Activated T-helper 9 cell treated with anti-CD3 and anti-CD28 coated beads, Interleukin-2, amount 50 U/mL, for 16 hours (primary cell): Measurements from ENCODE around the gene SPATS1.

Source experiments
- DNase-seq: peaks from one replicate; pipeline ENCODE4 v3.0.0-alpha.2; 2020; ENCODE audit warnings: low read depth

The SPATS1 gene, protein sequence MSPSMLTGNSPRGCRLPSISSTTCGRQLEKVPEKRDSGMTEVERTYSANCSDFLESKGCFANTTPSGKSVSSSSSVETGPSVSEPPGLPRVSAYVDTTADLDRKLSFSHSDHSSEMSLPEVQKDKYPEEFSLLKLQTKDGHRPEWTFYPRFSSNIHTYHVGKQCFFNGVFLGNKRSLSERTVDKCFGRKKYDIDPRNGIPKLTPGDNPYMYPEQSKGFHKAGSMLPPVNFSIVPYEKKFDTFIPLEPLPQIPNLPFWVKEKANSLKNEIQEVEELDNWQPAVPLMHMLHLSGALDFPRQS

DNA sequence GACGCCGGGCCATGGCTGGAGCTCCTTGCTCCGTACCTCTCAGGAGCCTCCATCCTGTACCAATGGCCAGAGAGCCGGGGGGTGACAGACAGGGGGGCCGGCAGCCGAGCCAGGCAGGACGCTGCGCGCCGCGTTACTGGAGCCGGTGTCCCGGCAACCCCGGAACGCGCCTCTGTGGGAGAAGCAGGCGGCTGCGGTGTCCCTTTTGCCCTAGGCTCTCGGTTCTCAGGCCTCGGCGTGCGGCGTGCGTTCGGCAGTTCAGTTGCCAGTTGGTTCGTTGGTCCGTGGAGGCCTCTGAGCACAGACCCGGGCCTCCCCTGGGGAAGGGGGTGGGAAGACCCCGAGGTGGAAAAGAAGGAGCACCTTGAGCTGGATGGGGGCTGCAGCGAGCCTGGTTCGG, at the start of gene SPATS1:
Gene SPATS1 (plus strand): TSS at position 162 of the 400 bp plus-strand sequence. CDS start 446 bp downstream, outside the sequence.
- no peak for DNase-seq

DNA sequence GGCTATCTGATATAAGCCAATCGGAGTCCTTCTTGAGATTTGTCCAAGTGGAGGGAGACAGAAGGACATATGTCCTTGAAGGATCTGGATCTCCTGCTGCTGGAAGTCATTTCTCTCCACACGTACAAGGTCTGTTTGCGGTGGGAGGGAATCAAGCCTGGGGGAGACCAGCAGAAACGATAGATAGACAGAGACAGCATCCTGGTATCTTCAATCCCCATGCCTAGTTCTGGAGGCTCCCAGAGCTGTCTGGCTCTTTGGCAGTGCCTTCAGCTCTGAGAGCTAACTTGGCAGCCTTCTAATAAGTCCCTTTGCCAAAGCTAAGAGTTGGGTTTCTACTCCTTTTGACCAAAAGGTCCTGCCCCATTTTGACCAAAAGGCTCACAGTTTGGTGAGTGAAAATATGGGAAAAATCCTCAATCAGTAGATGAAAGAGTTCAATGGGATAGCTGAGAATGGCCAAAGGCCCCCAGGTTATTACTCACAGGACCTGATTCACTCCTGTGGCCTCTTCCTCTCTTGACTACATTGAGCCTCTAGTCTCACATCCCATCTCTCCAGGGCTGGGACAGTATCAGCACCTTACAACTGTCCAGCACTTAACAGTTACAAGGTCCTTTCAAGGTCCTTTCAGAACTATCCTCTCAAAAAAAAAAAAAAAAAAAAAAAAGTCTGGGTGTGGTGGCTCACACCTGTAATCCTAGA, 49.6 kb upstream of the SPATS1 start:
- no peak for DNase-seq

DNA sequence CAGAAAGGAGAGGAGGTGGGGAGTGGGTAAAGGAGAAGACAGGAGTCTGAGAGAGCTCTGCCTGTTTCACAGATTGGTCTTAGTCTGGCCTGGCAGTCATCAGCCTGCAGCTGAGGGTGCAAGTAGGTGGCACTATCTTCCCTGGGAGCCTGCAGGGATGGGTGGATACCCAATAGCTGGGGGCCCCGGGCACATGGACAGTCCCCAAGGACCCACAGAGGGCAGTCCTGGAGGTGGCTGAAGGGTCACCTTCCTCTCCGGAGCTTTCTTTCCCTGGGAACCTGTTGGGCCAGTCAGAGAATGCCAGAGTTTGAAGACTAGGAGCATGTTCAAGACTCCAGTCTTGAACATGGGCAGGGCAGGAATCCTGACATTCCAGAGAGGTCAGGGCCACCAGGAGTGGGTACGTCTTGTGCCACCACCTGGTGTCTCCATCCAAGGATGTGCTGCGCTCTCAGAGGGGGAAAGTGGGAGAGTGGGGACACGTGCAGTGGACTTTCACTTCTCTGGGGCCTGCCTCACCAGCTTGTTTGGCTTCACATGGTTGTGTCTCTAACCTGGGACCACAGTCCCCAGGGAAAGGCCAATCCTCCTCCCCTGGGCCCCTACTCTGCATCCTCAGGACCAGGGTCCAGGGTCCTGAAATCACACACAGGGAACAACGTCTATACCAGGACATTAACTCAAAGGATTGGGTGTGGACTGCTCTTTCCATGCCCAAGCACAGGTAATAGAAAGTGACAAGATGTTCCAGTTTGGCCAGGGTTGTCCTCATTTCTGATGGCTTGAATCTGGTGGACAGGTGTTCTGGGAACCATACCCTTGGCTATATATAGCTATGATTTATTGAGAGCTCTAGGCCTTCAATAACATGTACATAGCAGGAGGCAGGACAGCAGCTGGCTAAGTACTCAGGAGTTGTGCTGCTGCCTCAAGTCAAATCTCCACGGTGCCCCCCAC, 47.3 kb upstream of the SPATS1 start:
- DNase-seq = no peak

DNA sequence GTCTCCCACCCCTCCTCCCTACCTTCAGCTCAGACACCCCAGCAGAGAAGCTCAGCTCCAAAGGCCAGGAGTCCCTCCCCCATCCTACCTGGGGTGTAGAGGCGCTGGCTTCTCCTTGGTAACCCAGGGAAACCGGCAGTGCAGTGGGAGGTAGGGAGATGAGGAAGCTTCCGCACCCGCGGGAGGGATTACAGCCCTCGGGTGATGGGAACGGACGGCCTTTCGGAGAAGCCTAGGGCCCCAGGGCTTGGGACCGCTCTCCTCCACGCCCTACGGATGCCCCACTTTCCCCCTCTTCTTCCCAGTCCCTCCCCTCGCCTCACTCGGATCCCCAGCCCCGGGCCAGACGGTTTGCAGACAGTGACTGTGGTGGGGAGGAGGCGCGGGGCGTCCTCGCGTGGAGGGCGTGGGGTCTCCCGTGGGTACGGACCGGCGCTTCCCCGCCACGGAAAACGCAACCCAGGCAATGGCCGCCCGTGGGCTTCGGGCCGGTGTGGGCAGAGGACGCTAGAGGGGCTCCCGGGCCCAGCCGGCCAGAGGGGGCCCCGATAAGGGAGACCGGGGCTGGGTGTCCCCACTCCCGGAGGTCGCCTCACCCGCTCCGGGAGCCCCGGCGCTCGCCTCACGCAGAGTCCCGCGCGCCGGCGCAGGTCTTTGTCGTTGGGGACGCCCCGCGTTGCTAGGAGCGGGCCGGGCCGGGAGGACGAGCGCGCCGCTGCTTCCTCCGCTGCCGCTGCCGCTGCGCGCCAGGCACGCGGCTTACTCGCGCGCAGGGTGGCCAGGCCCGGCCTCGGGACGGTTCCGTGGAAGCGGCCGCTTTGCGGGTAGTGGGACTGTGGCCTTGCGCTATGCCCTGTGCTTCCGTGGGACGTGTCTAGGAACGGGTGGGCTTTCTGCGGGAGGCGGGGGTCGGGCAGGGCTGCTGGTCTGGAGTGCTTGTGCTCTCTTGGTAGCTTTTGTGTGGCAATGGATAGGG, 45.1 kb upstream of the SPATS1 start:
- DNase-seq = peak; percentile 11

- DNase-seq = no peak
Observed at GRCh38 chr6:44298055-44298803, 44.2 kb upstream of the SPATS1 start.

GRCh38 chr6:44298864-44299263, 43.6 kb upstream of the SPATS1 start:
- no peak for DNase-seq

DNA sequence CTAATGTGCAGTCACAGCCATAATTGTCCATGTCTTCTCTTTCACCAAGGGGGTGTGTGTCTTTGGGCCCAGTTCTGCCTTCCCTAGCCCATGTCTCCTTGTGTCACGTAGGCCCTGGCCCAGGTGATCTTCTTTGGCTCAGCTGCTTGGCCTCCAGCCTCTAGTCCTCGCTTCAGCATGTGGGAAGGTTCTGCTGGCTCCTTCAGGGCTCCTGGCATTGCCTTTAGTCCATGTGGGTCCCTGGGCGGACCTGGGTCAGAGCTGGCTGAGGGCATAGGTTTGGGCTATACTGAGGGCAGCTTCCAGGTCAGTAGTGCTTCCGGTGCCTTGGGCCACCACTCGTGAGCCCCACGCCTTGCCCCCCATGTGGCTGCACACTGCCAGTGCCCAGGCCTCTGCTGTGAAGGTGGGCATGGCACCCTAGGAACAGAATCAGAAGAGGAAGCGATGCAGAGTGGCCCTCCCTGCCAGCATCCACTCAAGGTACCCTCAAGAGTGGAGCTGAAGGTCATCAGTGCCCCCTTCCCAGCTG, 42.1 kb upstream of the SPATS1 start:
- no peak for DNase-seq

DNA sequence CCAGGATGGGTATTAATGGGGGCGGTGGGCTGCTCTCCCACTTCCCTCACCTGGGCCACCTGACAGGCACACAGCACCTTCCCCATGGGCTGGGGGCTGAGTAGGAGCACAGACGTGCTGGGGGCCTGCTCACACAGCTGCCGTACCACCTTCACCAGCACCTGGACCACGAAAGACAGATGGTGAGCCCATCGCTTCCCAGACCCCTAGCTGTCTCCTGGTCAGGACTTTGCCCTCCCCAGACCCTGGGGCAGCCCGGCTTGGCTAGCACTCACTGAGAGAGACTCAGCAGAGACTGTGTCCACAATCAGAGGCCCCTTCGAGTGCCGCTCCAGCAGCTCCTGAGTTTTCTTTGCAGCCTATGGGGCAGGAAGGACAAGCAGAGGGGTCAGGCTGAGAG, 41.3 kb upstream of the SPATS1 start:
- no peak for DNase-seq

GRCh38 chr6:44301782-44302564, 40.5 kb upstream of the SPATS1 start:
- no peak for DNase-seq

- no peak for DNase-seq
Observed at GRCh38 chr6:44302856-44303255, 39.6 kb upstream of the SPATS1 start.

DNA sequence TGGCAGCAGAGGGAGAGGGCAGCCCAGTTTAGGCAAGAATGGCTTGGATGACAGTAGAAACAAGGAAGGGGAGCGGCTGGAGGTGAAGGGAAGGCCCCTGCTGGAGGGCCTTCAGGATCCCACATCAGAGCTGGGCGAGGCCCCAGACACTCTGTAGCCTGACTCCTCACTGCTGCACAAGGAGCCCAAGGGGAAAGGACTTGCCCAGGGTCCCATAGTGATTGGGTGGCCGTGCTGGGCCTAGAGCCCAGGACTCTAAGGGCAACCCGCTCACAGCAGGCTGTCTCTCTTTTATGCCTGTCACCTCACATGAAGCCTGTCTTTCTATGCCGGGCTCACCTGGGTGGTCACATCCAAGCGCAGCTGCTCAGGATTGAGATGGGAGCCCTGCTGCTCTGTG, 38.6 kb upstream of the SPATS1 start:
- no peak for DNase-seq

- peak; percentile 23 for DNase-seq
Observed at GRCh38 chr6:44304282-44305199, 37.9 kb upstream of the SPATS1 start.

- no peak for DNase-seq
Observed at GRCh38 chr6:44305200-44305725, 37.2 kb upstream of the SPATS1 start.

DNA sequence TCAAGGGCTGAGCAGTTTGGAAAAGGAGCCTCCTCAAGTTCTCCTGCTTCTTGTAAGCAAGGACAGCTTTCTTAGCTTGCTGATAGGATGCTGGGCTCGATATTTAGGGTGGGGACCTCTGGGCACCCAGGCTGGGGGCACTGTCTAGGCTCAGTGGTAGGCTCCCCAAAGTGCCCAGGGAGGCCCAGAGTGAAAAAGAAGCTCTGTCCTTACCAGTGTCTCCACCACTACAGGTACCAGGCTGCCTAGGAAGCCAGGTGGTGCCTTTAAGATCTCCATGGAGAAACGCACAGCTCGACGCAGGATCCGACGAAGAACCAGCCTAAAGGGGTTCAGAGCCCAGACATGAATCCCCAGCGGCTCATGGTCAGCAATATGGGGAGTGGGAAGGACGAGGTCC, 35.7 kb upstream of the SPATS1 start:
- DNase-seq = no peak

GRCh38 chr6:44307217-44307616, 35.2 kb upstream of the SPATS1 start:
- no peak for DNase-seq

GRCh38 chr6:44309092-44309491, 33.4 kb upstream of the SPATS1 start:
- no peak for DNase-seq

GRCh38 chr6:44309631-44310030, 32.8 kb upstream of the SPATS1 start:
- no peak for DNase-seq

DNA sequence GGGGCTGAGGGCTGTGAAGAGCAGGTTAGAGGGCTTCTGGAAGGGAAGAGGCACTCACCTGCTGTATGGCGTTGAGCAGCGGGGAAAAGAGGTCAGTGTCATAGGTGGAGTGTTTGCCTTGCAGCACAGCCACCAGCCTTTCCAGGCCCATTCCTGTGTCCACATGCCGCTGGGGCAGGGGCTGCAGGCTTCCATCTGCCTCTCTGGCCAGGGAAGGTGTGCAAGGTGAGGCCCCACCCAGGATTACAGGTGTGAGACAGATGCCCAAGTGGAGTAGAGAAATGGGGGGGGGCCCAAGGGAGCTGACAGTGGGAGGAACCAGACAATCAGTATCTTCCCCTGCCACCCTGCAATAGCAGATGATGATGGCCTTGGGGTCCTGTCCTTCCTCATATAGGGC, 32.2 kb upstream of the SPATS1 start:
- no peak for DNase-seq
